ENCODE results near the gene CLEC4A. TPM values are rescaled to one million over a fixed set of nuclear protein-coding genes. Genes with fewer than 3 reads are reported as not detected.

Gene CLEC4A
- total and polyA plus RNA-seq, 2 experiments from 2014 or later: 0.48 TPM; not detected in 1

DNA sequence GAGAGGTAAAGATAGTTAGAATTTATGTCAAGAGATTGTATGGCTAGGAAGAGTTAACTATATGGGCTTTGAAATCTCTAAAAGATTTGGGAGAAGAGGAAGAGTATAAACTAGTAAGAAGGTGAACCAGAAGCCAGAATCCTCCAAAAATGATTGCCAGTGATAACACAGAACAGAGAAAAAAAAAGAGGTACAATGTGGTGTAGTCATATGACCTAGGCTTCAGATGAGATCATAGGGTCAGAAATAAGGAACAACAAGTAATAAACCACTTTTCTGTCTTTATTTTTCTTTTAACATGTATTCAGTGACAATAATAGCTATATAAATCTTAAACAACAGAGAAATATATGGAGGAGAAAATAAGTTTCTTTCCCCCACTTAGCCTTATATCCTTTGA is 43.3 kb upstream of the CLEC4A start:
- no peaks in the 10 kb centered on the region for H3K9me2 ChIP-seq (ENCODE audit: insufficient read depth)
- Mint-ChIP-seq H3K27me3 (ENCODE audit: insufficient read depth, low read depth, poor library complexity) (peaks cover 8% of the 10 kb centered on the region), H3K4me1 (peaks cover 14% of the 10 kb centered on the region), H3K9me3 (no peaks in the 10 kb centered on the region; the same call in 2 of the 3 replicates), H3K4me3 (no peak overlapping the region), H3K27ac (no peak overlapping the region), H3K36me3 (ENCODE audit: low read depth) (no peaks in the 10 kb centered on the region; the same call in 2 of the 3 replicates)
- H3K27ac ChIP-seq (ENCODE audit: low read depth): no peak overlapping the region
- no peak overlapping the region for H3K4me2 ChIP-seq
- TF ChIP-seq ETS1 (IDR thresholded peaks at IDR 0.05): no peak
- no peak for TF ChIP-seq ZNF462 (CRISPR knock-in tag; IDR thresholded peaks at IDR 0.05)
- no peak for TF ChIP-seq EZH2 (IDR thresholded peaks at IDR 0.05; ENCODE audit: low read depth, unreplicated experiment)
- no peak for TF ChIP-seq STAT1 (IDR thresholded peaks at IDR 0.05; ENCODE audit: unreplicated experiment)
- TF ChIP-seq, protein P1, sequence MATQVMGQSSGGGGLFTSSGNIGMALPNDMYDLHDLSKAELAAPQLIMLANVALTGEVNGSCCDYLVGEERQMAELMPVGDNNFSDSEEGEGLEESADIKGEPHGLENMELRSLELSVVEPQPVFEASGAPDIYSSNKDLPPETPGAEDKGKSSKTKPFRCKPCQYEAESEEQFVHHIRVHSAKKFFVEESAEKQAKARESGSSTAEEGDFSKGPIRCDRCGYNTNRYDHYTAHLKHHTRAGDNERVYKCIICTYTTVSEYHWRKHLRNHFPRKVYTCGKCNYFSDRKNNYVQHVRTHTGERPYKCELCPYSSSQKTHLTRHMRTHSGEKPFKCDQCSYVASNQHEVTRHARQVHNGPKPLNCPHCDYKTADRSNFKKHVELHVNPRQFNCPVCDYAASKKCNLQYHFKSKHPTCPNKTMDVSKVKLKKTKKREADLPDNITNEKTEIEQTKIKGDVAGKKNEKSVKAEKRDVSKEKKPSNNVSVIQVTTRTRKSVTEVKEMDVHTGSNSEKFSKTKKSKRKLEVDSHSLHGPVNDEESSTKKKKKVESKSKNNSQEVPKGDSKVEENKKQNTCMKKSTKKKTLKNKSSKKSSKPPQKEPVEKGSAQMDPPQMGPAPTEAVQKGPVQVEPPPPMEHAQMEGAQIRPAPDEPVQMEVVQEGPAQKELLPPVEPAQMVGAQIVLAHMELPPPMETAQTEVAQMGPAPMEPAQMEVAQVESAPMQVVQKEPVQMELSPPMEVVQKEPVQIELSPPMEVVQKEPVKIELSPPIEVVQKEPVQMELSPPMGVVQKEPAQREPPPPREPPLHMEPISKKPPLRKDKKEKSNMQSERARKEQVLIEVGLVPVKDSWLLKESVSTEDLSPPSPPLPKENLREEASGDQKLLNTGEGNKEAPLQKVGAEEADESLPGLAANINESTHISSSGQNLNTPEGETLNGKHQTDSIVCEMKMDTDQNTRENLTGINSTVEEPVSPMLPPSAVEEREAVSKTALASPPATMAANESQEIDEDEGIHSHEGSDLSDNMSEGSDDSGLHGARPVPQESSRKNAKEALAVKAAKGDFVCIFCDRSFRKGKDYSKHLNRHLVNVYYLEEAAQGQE (IDR thresholded peaks at IDR 0.05; ENCODE audit: unreplicated experiment): no peak
- no peak for TF ChIP-seq NANOG (IDR thresholded peaks at IDR 0.05; ENCODE audit: borderline replicate concordance)
- TF ChIP-seq JUNB (IDR thresholded peaks at IDR 0.05; ENCODE audit: unreplicated experiment): no peak
- no peak for TF ChIP-seq ZNF114 (CRISPR knock-in tag; IDR thresholded peaks at IDR 0.05)
- no peak for TF ChIP-seq POLR2AphosphoS5 (IDR thresholded peaks at IDR 0.05; ENCODE audit: low read depth)
- no peak for TF ChIP-seq CREB1 (CRISPR knock-in tag; IDR thresholded peaks at IDR 0.05; ENCODE audit: low read depth)
- no peak for TF ChIP-seq ZNF331 (CRISPR knock-in tag; IDR thresholded peaks at IDR 0.05; ENCODE audit: low read depth)
- no peak for TF ChIP-seq EZH2phosphoT487 (IDR thresholded peaks at IDR 0.05; ENCODE audit: unreplicated experiment)
- H3K27me3 ChIP-seq (ENCODE audit: insufficient read depth): no peaks in the 10 kb centered on the region
- DNase-seq (ENCODE audit: low spot score) (no peak), ATAC-seq (no peak)
- H3K4me3 ChIP-seq: no peak overlapping the region
- H3K79me2 ChIP-seq (replicated peaks; ENCODE audit: insufficient read depth): peaks cover 28% of the 10 kb centered on the region
- H3K36me3 ChIP-seq (ENCODE audit: insufficient read depth): no peaks in the 10 kb centered on the region
- H4K20me1 ChIP-seq (replicated peaks; ENCODE audit: insufficient read depth): no peaks in the 10 kb centered on the region; the same call in 1 of the 2 replicates
- H2AFZ ChIP-seq: no peak overlapping the region
- peaks cover 13% of the 10 kb centered on the region; the same call in 1 of the 2 replicates for H3K4me1 ChIP-seq (ENCODE audit: insufficient read depth)
- no peaks in the 10 kb centered on the region for H3F3A ChIP-seq (replicated peaks; ENCODE audit: low read depth)

All from GM23338 (cell line).